Activated naive CD8-positive, alpha-beta T cell treated with anti-CD3 and anti-CD28 coated beads, Interleukin-2, amount 50 U/mL, for 24 hours (primary cell): Measurements from ENCODE around the gene ERCC6L2.

Experiments used
- ATAC-seq: fragments of 150-1000 bp; cut with Tn5 transposase; one replicate; pipeline ENCODE4 v1.10.0; 2021
- DNase-seq: peaks from one replicate; pipeline ENCODE4 v3.0.0; 2021
- H3K27ac Mint-ChIP-seq: one replicate; pipeline ENCODE4 v1.8.0; 2021; ENCODE audit warnings: mild to moderate bottlenecking, mixed read lengths
- H3K27me3 Mint-ChIP-seq: one replicate; pipeline ENCODE4 v1.8.0; 2021; ENCODE audit warnings: mixed read lengths
- H3K36me3 Mint-ChIP-seq: one replicate; pipeline ENCODE4 v1.8.0; 2021; ENCODE audit warnings: low read depth, mixed read lengths
- H3K4me1 Mint-ChIP-seq: one replicate; pipeline ENCODE4 v1.8.0; 2021; ENCODE audit warnings: mixed read lengths
- H3K4me3 Mint-ChIP-seq: one replicate; pipeline ENCODE4 v1.8.0; 2021; ENCODE audit warnings: mild to moderate bottlenecking, moderate library complexity, mixed read lengths
- H3K9me3 Mint-ChIP-seq: one replicate; pipeline ENCODE4 v1.8.0; 2021; ENCODE audit warnings: mixed read lengths

ERCC6L2 gene

DNA sequence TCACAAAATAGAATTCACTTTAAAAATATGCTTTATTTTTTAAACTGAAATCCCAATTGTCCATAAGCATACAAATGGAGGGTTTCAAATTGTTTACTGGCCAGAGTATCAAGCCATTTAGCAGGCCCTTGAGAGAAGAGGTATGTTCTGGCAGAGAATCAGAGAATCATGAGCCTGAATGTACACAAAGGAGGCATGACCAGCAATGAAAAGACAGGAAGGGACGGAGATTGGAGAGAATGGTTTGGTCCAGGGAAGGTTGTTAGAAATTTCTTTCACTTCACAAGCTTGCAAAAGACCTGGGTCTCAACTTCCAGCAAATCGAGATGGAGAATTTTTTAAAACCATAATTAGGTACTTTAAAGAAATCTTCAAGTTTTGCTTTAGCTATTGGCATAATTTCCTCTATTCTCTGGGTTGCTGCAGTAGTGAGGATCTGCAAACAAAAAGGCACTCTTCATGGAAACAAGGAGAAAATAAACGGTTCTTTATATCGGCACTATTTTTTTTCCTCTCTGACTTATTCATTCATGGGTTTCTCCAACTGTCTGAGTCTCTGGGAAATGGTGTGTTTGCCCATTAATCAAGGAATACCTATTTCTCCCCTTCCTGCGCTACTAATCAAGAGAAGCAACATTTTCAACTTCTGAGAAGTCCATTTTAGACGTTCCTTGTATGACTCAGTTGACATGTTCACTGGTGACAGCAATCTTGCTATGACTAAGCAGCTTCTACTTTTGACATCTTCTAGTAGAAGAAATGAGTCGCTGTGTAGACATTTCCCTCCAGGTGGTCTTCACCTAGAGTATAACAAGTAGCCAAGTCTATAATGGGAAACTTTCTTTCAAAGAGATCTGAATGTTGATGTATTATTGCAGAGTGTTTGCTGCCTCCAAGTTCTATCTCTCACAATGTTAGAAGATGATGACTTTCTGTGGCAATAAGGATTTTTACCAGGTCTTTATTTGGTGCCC is 23.1 kb upstream of the ERCC6L2 start:
- H3K27ac Mint-ChIP-seq, result peak overlapping the region; percentile 61
- peak overlapping the region; percentile 40 for H3K4me3 Mint-ChIP-seq
- H3K9me3 Mint-ChIP-seq, result no peaks in the 10 kb centered on the region
- peaks cover 33% of the 10 kb centered on the region for H3K4me1 Mint-ChIP-seq
- H3K27me3 Mint-ChIP-seq, result no peaks in the 10 kb centered on the region
- peak; percentile 94 for ATAC-seq
- peaks cover 16% of the 10 kb centered on the region for H3K36me3 Mint-ChIP-seq
- no peak for DNase-seq

DNA sequence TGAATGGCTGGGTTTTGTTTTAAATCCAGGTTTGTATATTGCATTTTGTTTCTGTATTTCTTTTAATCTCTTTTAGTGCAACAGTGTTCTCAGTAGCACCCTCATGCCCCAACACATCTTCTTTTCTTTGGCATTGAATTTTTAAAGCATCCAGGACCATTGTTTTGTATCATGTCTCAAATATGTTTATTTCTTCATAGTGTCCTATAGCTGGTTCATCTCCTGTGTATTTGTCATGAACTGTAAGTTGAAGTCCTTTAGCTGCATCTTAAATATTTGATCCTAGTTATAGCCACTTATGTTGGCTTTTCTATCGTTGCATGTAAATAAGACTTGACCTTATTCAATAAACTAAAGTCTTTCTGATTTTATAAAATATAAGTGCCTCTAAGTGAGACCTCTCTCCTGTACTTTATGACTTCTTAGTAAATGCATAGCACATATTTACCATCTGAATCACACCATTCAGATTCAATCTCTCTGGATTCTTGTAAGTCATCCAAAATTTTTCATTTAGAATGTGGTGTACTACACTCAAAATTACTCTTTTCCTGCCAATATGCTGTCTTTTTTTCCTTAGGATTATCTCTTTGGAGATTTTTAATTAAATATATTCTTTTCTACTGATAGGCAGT is 21.0 kb upstream of the ERCC6L2 start:
- Mint-ChIP-seq H3K27me3 (no peaks in the 10 kb centered on the region), H3K4me3 (no peak overlapping the region), H3K36me3 (peaks cover 6% of the 10 kb centered on the region), H3K27ac (no peak overlapping the region), H3K9me3 (no peaks in the 10 kb centered on the region), H3K4me1 (peaks cover 48% of the 10 kb centered on the region)
- DNase-seq, result no peak
- ATAC-seq, result no peak

DNA sequence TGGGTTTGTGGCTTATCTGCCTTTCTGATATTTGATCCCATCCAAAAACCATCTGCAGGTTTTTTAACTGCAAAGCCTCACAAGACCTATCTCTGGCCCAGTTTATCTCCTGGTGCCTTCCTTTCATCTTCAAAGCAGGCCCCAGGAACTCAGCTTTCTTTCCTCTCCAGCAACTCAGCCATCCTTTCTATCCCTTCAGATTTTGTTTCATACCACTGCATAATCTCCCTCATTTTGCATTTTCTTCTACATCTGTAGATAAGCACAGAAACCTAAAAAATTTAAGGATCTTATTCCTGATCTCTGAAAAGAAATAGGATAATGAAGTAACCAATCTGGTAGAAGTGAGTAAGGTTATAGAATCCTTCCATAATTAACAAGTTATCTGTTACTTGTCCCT is 19.5 kb upstream of the ERCC6L2 start:
- Mint-ChIP-seq H3K27ac (no peak overlapping the region), H3K4me1 (peaks cover 48% of the 10 kb centered on the region), H3K9me3 (no peaks in the 10 kb centered on the region), H3K27me3 (no peaks in the 10 kb centered on the region), H3K36me3 (peaks cover 2% of the 10 kb centered on the region), H3K4me3 (no peak overlapping the region)
- DNase-seq (no peak), ATAC-seq (no peak)

DNA sequence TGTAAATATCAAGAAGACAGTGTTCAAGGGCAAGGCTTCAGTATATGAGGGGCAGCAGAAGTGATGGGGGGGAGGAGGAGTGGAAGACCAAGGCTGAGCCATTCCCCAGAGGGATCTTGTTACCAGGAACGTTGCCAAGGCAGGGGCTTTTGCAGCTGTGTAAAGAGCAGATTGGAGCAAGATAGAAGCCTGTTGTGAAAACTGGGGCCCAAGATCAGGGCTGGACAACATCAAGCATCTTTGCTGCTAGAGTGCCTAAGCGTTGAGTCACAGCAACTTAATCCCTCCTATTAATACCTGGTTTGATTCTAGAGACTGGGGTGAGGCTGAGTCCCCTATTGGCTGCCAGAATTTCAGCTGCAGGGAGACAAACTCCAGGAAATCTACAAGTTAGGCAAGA is 18.4 kb upstream of the ERCC6L2 start:
- H3K4me3 Mint-ChIP-seq, result no peak overlapping the region
- DNase-seq (no peak), ATAC-seq (no peak)
- peaks cover 6% of the 10 kb centered on the region for H3K36me3 Mint-ChIP-seq
- H3K27ac Mint-ChIP-seq, result no peak overlapping the region
- peaks cover 7% of the 10 kb centered on the region for H3K9me3 Mint-ChIP-seq
- H3K4me1 Mint-ChIP-seq, result peaks cover 40% of the 10 kb centered on the region
- no peaks in the 10 kb centered on the region for H3K27me3 Mint-ChIP-seq

DNA sequence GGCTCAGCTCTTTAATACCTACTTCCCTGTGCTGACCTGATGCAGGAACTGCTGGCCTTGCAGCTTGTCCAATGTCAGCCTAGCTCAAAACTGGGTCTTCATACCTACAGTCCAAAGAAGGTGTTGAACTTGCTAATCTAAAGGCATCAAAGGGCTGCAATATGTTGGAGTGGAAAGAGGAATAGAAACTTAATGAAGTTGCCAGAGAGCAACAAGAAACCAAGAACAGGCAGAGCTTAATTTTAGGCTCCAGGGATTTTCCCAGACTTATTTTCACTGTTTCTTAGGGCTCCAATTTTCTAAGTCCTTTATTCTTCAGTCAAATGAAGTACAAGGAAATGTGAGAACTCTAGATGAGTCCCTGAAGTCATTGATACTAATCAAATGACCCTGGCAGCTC is 17.6 kb upstream of the ERCC6L2 start:
- Mint-ChIP-seq H3K4me3 (no peak overlapping the region), H3K27me3 (no peaks in the 10 kb centered on the region), H3K4me1 (peaks cover 32% of the 10 kb centered on the region), H3K27ac (no peak overlapping the region), H3K9me3 (peaks cover 13% of the 10 kb centered on the region), H3K36me3 (peaks cover 10% of the 10 kb centered on the region)
- no peak for DNase-seq
- no peak for ATAC-seq

DNA sequence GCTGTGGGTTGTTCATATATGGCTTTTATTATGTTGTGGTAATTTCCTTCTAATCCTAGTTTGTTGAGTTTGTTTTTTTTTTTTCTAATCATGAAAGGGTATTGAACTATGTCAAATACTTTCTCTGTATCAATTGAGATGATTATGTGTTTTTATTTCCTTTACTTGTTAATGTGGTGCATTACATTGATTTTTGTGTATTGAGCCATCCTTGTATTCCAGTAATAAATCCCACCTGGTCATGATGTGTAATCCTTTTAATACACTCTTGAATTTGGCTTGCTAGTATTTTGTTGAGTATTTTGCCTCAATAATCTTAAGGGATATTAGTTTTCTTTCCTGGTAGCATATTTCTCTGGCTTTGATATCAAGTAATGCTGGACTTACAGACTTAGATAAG is 13.1 kb upstream of the ERCC6L2 start:
- peaks cover 18% of the 10 kb centered on the region for H3K36me3 Mint-ChIP-seq
- no peak overlapping the region for H3K27ac Mint-ChIP-seq
- no peaks in the 10 kb centered on the region for H3K27me3 Mint-ChIP-seq
- peaks cover 28% of the 10 kb centered on the region for H3K9me3 Mint-ChIP-seq
- no peak overlapping the region for H3K4me3 Mint-ChIP-seq
- no peak for DNase-seq
- H3K4me1 Mint-ChIP-seq, result peaks cover 22% of the 10 kb centered on the region
- no peak for ATAC-seq

DNA sequence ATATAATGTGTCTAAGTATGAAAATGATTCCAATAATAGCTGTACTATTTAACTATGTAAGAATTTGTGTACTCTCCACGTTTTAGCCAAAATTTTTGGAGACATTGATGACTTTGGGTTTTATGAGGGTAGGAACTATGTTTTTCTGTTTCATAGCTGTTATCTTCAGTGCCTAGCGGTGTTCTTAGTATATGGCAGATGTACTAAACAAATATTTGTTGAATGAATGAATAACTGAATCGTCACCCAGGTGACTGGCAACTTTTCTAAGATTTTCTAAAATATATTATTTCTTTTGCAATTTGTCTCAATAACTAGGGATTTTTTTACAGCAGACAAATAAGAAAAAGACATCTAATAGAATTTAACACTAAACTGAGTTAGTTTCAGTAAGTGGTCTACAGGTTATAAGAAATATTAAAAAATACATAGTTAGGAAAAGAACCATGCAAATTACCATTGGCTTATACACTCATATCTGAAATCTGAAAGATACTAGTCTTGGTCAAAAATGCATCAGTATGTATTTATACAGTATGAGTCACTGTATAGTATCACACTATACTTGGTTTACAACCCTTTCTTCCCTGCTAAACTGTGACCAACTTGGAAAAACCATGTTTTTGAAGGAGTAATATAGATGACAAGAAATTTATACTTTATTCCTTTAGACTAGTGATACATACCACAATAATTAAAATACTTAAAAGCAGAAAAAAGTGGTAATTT is 10.5 kb upstream of the ERCC6L2 start:
- DNase-seq, result no peak
- no peak overlapping the region for H3K27ac Mint-ChIP-seq

DNA sequence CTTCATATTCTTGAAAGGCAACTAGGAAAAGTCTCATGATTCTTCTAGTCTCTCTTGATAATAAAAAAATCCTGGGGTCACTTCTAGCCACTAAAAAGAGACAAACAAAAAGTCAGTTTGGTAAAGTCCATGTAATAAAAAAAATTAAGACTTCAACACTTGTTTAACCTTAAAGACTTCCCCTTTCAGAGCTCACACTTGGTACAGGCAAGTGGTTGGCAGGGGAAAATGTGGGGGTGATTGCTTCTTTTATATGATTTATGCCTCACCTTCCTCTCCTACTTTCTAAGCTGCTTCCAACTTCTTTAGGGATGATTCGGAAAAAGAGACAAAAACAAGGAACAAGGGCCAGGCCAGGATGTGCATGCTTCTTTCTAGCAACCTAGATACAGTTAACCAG is 5.1 kb upstream of the ERCC6L2 start:
- peaks cover 55% of the 10 kb centered on the region for H3K36me3 Mint-ChIP-seq

More for the DNA sequence above, 10.5 kb upstream of the ERCC6L2 start:
- no peaks in the 10 kb centered on the region for H3K27me3 Mint-ChIP-seq
- H3K9me3 Mint-ChIP-seq, result peaks cover 33% of the 10 kb centered on the region
- peaks cover 6% of the 10 kb centered on the region for H3K4me1 Mint-ChIP-seq
- peak; percentile 80 for ATAC-seq
- no peak overlapping the region for H3K4me3 Mint-ChIP-seq
- peaks cover 25% of the 10 kb centered on the region for H3K36me3 Mint-ChIP-seq

DNA sequence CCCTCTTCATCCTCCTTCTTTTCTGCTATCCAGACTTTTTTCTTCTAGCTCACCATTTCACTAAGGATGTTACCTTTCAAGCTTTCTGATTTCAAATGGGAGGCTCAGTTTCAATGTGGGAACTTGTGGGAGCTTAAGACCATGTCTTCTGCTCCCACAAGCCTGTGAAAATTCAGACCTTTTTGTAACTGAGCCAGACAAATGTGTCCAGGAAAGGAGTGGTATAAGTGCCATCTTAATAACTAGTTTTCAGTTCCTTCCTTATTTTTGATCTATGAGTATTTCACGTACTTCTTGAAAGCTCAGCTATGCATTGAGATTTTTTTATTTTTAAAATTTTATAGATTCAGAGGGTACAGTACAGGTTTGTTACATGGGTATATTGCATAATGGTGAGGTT is 4.6 kb upstream of the ERCC6L2 start:
- H3K36me3 Mint-ChIP-seq, result peaks cover 56% of the 10 kb centered on the region
- no peak overlapping the region for H3K27ac Mint-ChIP-seq
- ATAC-seq, result no peak
- H3K9me3 Mint-ChIP-seq, result peaks cover 23% of the 10 kb centered on the region
- no peaks in the 10 kb centered on the region for H3K27me3 Mint-ChIP-seq
- no peak overlapping the region for H3K4me3 Mint-ChIP-seq
- H3K4me1 Mint-ChIP-seq, result peaks cover 20% of the 10 kb centered on the region
- no peak for DNase-seq

More for the DNA sequence above, 5.1 kb upstream of the ERCC6L2 start:
- no peak overlapping the region for H3K4me3 Mint-ChIP-seq
- H3K4me1 Mint-ChIP-seq, result peaks cover 24% of the 10 kb centered on the region
- ATAC-seq (no peak), DNase-seq (no peak)
- H3K9me3 Mint-ChIP-seq, result peaks cover 23% of the 10 kb centered on the region
- no peak overlapping the region for H3K27ac Mint-ChIP-seq
- H3K27me3 Mint-ChIP-seq, result no peaks in the 10 kb centered on the region

DNA sequence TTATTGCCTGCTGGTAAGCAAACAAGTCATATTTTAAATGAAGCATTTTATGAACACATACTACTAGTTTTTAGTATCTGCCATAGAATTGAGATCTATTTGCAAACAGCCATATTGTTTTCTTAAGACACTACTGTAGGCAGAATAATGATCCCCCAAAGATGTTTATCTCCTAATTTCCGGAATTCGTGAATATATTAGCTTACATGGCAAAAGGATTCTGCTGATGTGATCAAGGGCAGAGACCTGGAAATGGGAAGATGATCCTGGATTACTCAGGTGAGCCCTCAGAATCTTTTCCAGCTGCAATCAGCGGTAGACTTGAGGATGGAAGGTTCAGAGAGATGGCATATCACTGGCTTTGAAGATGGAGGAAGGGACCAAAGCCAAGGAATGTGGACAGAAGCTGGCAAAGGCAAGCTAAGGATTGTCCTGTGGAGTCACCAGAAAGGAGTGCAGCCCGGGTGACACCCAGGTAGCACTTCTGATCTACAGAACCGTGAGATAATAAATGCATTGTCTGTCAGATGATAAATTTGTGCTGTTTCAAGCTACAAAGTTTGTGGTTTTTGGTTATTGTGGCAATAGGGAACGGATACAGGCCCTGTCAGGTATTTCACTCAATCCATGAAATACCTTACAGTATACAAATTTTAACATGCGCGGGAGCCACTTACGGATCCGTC is 1.0 kb upstream of the ERCC6L2 start:
- no peak for ATAC-seq

DNA sequence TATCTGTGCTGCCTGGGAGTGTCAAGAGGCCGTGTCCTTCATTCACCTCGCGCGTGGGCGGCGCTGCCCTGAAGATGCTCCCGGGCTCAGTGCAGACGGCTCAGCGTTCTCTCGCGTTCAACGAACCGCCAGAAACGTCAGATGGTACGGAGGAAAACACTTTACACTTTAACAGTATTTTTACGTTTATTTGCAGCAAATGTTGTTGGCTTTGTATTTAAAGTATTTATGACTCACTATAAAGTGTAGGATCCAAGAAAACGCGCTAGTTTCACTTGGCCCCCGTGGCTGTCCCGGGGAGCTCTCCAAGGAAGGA is 544 bp upstream of the ERCC6L2 start:
- Mint-ChIP-seq H3K36me3 (peaks cover 55% of the 10 kb centered on the region), H3K9me3 (peaks cover 11% of the 10 kb centered on the region), H3K27ac (no peak overlapping the region), H3K4me3 (no peak overlapping the region), H3K4me1 (peaks cover 30% of the 10 kb centered on the region), H3K27me3 (no peaks in the 10 kb centered on the region)
- ATAC-seq (peak; percentile 34), DNase-seq (peak; percentile 75)

More for the DNA sequence above, 1.0 kb upstream of the ERCC6L2 start:
- H3K27ac Mint-ChIP-seq, result no peak overlapping the region
- DNase-seq, result no peak
- H3K36me3 Mint-ChIP-seq, result peaks cover 57% of the 10 kb centered on the region
- no peak overlapping the region for H3K4me3 Mint-ChIP-seq
- H3K27me3 Mint-ChIP-seq, result no peaks in the 10 kb centered on the region
- peaks cover 25% of the 10 kb centered on the region for H3K4me1 Mint-ChIP-seq
- peaks cover 11% of the 10 kb centered on the region for H3K9me3 Mint-ChIP-seq

DNA sequence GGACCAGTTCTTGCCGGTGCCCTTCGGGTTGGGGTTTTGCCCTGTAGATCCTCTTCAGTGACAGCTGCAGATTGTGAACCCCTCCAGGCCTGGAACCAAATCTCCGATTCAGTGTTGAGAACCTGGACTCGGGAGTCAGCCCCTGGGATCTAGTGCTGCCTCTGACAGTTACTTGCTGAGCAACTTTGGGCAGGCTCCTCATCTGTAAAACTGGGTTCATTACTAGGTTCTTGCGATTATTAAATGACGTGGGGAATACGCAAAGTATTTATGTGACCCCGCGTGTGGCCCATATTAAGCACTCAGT is 600 bp downstream of the ERCC6L2 start:
- no peak overlapping the region for H3K4me3 Mint-ChIP-seq
- H3K27ac Mint-ChIP-seq, result no peak overlapping the region
- H3K9me3 Mint-ChIP-seq, result peaks cover 11% of the 10 kb centered on the region
- H3K4me1 Mint-ChIP-seq, result peaks cover 39% of the 10 kb centered on the region
- no peaks in the 10 kb centered on the region for H3K27me3 Mint-ChIP-seq
- DNase-seq (no peak), ATAC-seq (no peak)
- peaks cover 47% of the 10 kb centered on the region for H3K36me3 Mint-ChIP-seq

DNA sequence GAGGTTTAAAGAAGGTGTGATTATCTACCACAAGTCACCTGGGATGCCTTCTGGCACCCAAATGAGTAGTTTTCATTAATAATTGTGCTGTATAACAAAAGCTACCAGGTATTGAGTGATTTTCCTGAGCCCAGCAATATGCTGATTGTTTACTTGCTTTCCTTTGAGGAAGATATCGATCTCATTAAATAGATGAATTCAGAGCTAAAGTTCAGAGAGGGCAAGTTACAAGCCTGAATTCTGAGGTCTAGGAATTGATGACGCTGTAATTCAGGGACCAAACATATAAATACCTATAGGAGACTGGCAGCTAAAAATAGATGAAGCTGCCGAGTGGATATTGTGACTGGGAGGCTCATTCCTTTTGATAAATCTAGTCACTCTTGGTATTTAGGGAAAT is 1.1 kb downstream of the ERCC6L2 start:
- peaks cover 40% of the 10 kb centered on the region for H3K4me1 Mint-ChIP-seq
- H3K9me3 Mint-ChIP-seq, result peaks cover 11% of the 10 kb centered on the region
- ATAC-seq (no peak), DNase-seq (no peak)
- no peak overlapping the region for H3K27ac Mint-ChIP-seq
- H3K27me3 Mint-ChIP-seq, result no peaks in the 10 kb centered on the region
- no peak overlapping the region for H3K4me3 Mint-ChIP-seq
- H3K36me3 Mint-ChIP-seq, result peaks cover 42% of the 10 kb centered on the region

DNA sequence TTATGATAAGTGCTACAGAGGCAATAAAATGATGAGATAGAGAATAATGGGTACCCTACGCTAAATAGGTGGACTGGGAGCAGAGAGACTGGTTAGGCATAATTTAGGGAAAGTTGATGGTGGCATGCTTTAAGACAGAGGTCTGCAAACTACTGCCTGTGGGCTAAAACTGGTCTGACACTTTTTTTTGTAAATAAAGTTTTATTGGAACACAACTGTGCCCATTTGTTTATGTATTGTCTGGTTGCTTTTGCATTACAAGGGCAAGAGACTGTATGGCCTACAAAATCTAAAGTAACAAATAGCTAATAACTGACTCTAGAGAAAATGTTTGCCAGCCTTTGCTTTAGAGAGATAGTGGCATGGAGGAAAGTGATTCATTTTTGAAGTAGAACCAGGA is 2.5 kb downstream of the ERCC6L2 start:
- peaks cover 49% of the 10 kb centered on the region for H3K4me1 Mint-ChIP-seq
- no peak for DNase-seq
- H3K27ac Mint-ChIP-seq, result no peak overlapping the region
- peaks cover 38% of the 10 kb centered on the region for H3K36me3 Mint-ChIP-seq
- no peaks in the 10 kb centered on the region for H3K9me3 Mint-ChIP-seq
- no peak overlapping the region for H3K4me3 Mint-ChIP-seq
- ATAC-seq, result no peak
- no peaks in the 10 kb centered on the region for H3K27me3 Mint-ChIP-seq
